Measurements from ENCODE around the gene CD82.
A peak's percentile ranks its signal among the peaks of the same experiment; 100 is the strongest.

CD82 gene

DNA sequence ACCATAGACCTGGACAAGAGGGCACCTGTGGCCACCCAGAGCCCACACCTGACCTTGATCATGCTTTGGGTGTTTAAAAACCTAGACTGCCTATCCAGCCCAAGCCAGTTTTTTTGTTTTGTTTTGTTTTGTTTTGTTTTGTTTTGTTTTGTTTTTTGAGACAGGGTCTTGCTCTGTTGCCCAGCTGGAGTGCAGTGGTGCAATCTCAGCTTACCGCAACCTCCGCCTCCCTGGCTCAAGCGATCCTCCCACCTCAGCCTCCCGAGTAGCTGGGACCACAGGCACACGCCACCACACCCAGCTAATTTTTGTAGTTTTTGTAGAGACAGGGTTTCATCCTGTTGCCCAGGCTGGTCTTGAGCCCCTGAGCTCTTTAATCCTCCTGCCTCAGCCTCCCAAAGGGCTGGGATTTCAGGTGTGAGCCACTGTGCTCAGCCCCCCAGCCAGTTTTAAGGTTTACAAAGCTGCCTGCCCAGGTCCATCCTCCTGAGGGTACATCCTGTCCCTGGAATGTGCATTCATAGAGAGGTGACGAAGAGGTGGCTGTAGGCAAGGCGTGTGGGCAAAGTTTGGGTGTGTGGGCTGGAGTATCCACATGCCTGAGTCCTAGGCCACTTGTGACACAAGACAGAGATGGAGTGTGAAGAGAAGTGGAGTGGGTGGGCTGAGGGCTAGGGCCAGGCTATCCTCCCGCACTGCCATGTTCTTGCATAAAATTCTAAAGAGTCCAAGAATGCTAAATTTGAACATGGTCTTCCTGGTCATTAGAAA, 3.3 kb upstream of the CD82 start:
- no peak for DNase-seq

DNA sequence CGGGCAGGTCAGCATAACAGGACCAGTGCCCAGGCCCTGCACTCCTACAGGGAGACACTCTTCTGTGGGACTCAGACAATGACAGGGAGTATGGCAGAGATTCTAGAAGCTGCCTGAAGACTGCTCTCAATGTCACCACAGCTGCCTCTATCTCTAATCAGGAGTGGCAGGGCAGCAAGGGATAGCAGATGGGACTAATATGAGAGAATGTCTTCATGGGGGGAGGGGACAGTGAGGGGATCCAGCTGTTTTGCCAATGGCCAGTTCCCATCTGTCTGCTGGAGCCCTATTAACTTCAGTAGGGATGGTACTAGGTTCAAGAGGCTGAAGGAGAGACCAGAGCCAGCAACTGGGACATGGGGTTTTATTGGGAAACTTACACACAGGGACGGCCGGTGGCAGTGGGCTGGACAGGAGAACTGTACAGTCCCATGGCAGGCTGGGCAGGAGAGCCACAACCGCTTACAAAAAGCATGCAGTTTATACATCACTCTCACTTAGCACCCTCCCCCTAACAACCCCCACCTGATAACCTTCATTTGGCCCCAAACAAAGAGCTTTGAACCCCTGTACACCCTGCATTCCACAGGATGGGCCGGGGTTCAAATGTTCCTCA, 2.5 kb upstream of the CD82 start:
- DNase-seq, result no peak

DNA sequence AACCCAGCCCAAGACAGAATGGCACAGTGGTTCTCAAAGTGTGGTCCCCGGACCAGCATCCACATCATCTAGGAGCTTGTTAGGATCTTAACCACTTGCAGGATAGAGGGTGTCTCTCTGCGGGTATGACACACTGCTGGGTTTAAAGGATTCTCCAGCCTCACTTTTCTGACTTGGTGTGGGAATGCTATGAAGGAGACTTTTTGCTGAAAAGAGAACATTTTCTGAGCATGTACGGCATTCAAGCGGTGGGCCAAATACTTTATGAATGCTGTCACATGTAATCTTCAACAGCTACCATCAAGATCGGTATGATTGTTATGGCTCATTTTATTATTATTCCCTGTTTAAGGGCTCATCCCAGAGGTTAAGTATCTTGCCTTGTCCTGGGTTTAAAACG, 1.8 kb upstream of the CD82 start:
- no peak for DNase-seq

DNA sequence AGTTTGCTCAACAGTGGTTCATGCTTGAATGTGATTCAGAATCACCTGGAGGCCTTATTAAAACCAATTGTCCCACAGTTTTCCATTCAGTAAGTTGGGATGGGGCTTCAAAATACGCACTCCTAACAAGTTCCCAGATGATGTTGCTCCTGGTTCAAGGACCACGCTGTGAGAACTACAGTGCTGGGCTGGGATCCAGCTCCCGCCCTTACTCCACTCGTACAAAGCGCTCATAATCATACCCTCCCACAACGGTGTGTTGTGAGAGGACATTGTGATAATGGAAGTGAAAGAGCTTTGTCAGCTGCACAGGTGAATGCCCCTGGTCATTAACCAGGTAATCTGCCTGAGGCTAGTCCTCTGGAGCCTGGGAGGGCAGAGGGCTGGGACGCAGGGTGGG, 1.3 kb upstream of the CD82 start:
- no peak for DNase-seq

DNA sequence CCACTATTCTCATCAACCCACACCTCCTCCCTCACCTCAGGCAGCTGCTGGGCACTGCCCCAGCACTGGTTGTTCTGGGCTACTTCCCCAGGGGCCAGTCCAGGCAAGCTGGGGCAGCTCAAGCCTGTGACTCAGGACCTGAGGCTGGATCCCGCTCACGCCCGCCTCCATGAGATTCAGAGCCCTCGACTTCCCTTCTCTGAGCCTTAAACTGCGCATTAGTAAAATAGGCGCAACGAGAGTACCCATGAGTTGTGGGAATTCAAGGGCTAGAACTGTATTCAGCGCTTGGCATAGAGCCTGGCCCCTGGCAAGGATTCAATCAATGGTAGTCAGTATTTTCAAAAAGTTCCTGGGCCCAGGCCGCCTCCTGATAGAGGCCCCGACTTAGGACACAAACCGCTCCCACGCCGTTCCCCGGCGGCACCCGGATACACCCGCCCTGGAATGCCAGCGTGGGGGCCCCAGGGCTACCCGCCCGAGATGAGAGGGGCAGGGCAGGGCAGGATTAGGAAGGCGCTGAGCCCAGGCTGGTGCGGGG, 723 bp upstream of the CD82 start:
- DNase-seq, result no peak

DNA sequence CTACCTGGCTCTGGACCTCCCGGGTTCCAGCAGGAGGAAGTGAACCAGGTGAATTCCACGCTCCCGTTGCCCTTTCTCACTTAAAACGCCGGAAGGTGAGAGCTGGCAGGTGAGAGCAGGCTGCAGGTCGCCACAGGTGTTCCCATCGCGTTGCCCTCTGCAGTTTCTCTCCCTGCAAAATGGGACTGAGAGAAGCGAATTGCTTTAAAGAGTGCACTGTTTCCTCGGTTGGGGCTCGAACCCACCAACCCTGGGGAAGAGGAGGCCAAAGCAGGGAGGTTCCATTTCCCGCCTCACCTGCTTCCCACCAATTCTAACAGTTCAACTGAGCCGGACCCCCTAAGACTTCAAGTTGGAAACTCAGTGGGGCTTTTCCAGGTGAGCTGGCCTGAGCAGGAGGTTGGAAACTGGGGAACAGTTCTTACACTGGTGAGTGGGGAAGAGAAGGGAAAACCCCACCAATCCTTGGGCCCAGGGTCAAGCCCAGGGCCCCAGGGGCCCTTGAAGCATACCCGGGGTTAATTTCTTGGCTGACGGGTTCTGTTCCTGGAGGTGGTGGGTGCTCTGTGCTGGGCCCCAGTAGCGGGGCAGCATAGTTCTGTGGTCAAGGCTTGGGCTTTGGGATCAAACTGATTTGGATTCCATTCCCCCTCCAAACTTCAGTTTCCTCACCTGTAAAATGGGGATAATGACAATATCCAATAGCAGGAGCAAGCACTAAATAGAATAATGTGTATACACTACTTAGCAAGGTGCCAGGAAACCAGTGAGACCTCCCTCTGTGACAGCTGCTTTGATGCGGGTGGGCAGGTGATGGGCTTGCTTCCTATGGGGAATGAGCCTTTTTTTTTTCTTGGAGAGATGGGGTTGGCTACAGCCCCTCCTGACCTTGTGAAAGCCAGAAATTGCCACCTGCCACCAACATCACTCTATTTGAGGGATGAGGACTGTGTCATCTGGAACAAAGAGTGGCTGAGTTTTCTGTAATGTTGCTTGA, 788 bp downstream of the CD82 start:
- no peak for DNase-seq

DNA sequence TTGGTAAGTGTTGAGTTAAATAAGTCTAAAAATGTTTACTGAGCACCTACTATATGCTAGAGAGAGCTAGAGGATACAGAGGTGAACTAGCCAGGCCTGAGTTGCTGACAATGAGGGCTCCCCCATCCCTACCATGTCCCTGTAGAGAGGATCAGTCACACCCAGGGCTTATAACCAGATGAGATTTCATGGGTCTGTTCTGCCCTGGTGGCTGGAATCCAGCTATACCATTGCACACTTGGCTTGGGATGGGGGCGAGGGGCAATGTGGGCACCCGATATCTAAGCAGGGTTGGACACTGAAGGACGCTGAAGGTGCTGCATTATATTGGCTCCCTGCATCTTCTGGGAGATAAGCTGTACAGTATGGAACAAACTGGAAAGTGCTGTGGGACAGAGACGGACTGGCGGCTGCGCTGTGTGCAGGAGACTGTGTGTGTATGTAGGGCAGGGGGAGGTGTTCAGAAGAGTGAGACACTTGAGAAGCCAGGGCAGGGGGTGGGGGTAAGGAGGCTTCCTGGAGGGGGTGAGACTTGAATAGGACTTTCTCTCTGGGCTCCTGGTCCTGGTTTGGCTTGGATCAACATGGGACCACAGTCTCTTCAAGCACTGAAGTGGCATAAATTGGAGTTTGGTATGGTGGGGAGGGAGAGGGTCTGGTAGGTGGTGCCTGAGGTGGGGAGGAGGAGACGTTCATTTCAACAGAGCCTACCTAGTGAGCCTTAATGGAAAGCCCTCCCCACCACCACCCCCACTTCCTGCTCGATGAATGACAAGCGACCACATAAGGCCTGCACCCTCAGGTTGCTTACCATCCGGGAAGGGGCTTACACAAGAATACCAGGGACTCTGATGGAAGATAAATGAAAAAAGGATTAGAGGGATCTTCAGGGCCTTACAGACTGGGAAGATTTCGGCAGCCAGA, 1.8 kb downstream of the CD82 start:
- DNase-seq, result no peak

DNA sequence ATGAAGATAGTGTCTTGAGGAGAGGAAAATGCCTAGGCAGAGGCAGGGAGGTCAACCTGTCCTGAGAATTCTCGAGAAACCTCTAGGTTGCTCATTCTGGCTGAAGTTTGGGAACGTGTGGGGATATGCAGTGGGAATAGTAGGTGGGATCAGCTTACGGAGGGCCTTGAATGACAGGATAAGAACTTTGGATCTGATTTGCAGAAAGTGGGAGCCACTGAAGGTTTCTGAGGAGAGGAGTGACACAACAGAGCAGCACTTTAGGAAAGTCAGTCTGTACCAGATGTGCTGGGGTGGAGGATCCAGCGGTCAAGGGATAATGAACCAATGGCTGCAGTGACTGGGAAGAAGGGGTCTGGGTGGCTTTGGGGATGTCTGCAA, 2.4 kb downstream of the CD82 start:
- no peak for DNase-seq

DNA sequence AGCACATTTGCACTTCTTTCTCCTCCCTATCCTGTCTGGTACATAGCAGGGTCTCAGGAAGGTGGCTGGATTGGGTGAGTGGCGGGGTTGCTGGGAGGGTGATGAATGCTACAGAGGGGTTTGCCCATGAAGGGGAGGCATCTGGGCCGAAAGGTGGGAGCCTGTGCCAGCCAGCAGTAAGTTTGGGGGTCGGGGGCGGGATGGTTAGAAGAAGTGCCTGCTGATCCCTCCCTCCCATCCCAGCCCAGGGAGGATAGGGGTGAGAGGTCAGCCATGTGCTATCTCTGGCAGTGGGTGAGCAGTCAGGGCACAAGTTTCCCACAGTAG, 2.8 kb downstream of the CD82 start:
- DNase-seq, result no peak

DNA sequence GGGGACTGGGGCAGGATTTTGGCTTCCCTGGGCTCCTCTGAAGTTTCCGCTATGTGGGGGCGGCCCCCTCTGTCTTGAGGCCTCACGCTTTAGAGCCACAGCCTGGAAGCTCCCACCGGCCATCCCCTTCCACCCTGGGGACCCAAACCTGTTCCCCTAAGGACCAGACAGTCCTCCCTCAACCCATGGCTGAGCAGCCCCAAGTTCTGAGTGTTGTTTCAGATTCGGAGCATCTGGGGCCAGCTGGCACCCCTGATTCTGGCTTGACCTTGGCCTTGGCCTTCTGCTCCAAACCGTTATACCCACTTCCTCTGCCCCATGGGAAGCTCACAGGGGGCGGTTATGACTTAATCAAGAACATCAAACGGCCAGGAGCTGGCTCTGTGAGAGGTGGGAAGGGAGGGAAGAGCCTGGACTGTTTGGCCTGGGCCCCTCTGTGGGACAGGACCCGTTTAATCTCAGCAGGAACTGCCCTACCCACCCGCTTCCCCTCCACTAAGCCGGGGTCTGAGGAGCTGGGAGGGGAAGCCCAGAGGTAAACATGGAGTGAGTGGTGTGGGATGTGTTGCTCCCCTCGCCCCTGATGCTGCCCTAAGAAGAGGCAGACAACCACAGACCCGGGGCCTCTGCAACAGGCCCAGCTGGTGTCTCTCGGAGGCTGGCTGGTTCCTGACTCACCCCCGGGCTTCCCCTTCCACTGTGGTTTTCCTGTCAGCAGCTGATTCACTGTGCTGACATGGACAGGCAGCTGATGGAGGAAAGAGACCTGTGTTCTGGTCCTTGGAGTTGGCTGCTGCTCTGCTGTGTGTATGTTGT, 3.4 kb downstream of the CD82 start:
- DNase-seq, result peak; percentile 85

DNA sequence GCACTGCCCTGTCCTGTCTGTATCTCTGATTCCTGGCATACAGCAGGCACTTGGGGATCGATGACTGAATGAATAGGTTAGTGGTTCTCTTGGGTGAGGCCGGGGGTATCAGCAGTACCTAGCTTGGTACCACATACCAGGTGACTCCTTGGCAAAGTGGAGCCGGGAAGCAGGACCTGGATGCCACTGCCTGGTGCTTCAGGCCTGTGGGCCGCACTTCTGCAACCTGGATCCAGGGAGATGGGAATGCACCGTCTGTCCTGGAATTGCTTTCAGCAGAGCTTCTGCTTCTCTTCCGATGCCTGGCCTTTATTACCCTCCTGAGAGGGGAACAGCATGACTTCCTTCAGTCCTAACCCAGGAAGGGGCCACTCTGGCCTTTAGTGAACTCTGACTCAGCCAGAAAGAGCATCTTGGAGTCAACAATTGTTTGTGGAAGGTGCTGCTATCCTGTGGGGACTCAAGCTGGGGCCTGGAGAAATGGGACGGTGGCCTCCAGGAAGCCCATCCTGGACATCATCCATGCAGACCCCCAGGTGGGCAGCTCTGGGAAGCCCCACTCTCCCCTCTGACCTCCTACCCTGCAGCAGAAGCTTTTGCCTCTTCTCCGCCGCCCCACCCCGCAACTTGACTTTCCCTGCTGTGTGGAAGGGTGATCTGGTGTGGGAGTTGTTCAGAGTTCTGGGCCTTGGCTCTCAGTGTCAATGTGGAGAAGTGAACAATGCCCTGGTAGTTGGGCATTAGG, 5.1 kb downstream of the CD82 start:
- no peak for DNase-seq

DNA sequence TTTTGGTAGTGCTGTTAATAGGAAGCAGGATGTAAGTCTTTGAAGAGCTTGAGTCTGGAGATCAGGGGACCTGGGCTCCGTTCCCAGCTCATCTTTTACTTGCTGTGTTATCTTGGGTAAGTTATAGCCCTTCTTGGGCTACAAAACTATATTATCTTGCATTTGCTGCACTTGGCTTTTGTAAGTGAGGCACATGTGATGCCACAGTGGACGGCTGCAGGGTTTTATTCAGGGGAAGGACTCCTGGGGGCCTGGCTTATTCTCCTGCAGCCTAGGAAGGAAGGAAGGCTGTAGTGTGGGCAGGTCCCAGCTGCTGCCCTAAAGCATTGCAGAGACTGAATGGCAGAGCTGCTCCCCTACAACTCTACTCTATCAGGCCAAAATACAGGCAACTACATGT, 6.4 kb downstream of the CD82 start:
- DNase-seq, result no peak

DNA sequence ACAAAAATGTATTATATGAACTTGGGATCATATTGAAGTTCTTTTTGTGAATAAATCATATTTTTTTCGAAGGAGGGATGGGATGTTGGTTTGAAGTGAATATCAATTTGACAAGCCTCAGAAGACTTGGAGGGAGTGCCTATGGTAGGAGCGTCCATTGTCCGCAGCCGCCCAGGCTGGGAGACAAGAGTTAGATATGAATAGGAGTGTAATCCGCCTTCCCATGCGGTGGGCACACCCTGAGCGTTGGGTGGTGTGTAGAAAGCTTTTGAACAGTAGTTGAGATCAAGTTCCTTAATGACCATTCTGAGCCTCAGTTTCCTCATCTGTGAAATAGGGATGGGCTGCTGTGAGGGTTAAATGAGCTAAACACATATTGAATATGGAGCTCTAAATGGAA, 7.0 kb downstream of the CD82 start:
- DNase-seq, result no peak

DNA sequence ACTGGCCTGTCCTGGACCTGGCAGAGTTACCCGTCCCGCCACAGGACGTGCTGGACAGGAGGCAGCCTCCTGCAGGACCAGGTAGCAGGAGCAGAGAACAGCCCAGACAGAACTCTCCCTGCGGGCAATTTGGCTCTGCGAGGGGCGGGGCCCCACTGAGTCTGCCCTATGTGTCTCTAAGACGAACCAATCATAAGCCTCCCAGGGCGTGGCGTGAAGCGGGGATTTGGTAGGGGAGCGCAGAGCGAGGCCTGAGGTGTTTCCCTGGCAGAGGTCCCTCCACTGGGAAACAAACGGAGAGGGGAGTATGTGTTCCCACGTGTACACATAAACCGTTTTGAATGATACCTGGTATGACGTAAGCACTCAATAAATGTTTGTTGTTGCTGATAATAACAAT, 7.4 kb downstream of the CD82 start:
- DNase-seq, result no peak

DNA sequence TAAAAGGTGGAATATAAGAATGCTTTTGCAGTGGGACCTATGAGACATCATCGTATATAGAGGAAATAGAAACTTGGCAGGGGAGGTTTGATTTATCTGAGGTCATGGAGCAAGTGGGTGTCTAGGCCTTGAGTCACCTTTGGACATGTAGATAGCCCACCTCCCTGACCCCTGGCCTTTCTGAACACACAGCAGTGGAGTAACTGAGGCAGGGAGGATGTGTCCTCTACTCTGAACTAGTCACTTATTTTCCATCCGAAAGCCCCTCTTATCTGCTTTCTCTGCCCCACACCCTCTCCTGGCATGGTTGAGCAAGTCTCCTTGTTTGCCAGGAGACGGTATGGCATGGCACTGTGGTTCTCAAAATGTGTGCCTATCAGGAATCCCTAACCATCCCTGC, 7.9 kb downstream of the CD82 start:
- no peak for DNase-seq

DNA sequence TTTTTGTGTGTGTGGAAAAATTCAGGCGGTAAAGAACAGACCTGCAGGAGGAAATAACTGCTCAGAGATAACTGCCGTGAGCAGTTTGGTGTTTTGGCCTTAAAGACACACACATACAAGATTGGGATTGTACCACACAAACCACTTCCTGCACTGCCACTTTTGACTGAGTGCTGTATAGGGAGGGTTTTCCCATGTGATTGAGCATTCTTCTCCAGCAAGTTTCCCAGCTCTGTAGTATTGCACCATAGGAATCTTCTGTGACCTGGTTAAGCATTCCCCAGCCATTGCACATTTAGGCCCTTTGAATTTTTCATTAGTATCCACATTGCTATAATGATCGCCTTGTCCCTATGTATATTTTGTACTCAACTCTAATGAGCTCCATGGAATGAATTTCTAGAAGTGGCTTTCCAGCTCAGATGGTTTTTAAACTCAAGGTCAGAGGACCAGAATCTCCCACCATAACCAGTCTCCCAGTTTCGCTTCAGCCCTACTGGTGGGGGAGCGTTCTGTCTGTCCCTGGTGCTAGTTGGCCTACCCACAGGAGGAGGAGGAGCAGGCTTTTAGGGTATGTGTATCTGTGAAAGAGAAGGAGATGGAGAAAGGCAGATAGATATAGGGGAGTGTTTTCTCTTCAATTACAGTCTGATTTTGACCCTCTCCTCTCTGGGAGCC, 9.3 kb downstream of the CD82 start:
- no peak for DNase-seq

DNA sequence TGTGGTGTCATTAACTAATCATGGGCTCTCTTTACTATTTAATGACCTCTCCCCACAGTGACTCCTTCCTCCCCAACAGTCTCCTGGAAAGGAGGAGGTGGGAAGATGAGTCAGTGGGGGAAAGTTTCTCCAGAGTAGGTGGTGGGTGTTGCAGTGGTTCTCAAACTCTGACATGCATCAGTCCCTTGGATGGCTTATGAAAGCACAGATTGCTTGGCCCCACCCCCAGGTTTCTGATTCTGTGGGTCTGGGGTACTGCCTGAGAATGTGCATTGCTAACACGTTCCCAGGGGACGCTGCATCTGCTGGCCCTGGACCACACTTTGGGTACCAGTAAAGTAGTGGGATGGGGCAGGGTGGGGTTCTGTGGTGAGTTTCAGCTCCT, 9.8 kb downstream of the CD82 start:
- no peak for DNase-seq

DNA sequence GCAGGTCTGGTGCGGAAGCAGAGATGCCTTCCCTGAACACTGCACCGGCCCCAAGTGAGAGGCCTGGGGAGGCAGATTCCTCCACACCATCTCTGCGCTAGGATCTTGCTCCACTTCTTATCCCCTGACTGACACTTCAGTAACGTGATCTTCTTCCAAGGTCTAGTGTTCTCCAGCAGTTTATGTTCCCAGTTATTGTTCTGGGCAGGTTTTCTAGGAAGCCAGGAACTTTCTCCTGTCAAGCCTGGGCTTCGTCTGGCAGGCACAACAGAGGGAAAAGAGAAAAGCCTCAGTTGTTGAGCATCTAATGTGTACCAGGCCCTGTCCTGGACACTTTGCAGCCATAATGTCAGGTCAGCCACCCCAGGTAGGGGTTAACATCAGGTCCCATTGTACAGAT, 10.5 kb downstream of the CD82 start:
- no peak for DNase-seq

DNA sequence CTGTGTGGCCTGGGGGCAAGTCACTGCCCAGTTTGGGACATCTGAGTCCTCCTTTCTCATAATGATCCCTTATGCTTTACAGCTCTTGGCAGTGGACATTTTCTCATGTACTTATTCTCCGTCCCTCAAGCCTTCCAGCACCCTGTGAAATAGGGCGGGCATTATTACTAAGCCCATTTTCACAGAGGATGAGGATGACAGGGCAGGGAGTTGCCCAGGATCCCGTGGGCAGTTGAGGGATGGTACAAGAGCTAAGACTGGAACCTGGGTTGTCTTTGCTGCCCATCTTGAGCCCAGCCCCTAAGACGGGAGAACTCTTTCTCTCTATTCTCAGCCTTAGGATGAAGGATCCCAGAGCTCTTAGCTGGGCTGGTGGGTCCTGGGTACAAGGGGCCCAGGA, 11.2 kb downstream of the CD82 start:
- DNase-seq, result no peak

DNA sequence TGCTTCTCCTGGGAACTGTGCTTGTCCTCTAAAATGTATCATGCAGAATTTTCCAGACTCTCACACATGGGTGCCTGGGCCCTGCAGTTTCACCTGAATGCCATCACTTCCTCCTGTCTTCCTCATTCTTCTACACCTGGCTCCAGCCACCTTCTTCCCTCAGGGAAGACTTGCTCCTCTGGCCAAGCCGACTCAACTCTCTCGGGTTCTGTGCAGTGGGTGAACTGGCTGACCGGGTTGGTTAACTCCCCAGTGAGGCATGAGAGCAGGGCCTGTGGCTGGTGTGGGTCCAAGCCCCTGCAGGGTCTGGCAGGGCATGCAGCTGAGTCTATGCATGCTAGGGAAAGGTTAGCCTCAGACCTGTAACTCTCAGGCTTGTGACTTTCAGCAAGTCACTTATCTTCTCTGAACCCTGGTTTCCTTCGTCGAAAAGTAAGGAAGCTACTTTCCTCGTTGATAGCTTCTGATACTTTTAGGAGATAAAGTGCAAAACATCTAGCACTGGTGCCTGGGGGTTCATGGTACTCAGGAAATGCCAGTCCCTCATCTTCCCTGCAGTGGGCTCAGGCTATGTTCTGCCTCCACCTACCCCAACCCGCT, 11.9 kb downstream of the CD82 start:
- no peak for DNase-seq
